Kidney (tissue), 14 donors: ENCODE data around the gene NUB1. TPM values are rescaled to one million over a fixed set of nuclear protein-coding genes. Genes with fewer than 3 reads are reported as not detected.

ENCODE experiments used
- DNase-seq, 5 donors: peaks; one replicate each; pipeline ENCODE4 v3.0.0-alpha.2; 2013 to 2020
- FAIRE-seq: peaks from 2 replicates; lab custom pipeline; 2012; peaks lifted over from hg19 to GRCh38; lab: Jason Lieb, UNC
- H3K27ac ChIP-seq, 2 donors: one replicate each; pipeline ENCODE4 v1.7.0; 2013; ENCODE audit warnings: low read depth in 2 of 2, low read length in 2 of 2, inconsistent platforms in 1 of 2
- H3K27me3 ChIP-seq: one replicate; pipeline ENCODE4 v1.7.1; 2013; ENCODE audit warnings: low read length, inconsistent platforms; ENCODE audit not compliant: control insufficient read depth, insufficient read depth
- H3K36me3 ChIP-seq, 3 donors: one replicate each; pipeline versions ENCODE4 v1.7.0 to v1.7.1; 2013; ENCODE audit warnings: low read length in 3 of 3, control low read depth in 1 of 3, inconsistent platforms in 1 of 3; ENCODE audit not compliant: insufficient read depth in 3 of 3, control insufficient read depth in 2 of 3
- H3K4me1 ChIP-seq, 3 donors: one replicate each; pipeline versions ENCODE4 v1.7.0 to v1.7.1; 2013; ENCODE audit warnings: low read length in 3 of 3, inconsistent platforms in 1 of 3, low read depth in 1 of 3; ENCODE audit not compliant: control insufficient read depth in 2 of 3, insufficient read depth in 2 of 3
- H3K4me3 ChIP-seq, 3 donors: one replicate each; pipeline versions ENCODE4 v1.7.0 to v1.8.1; 2013; ENCODE audit warnings: low read length in 3 of 3, control low read depth in 1 of 3, inconsistent platforms in 1 of 3
- H3K9ac ChIP-seq, 3 donors: one replicate each; pipeline versions ENCODE4 v1.7.0 to v1.7.1; 2013; ENCODE audit warnings: low read length in 3 of 3, control low read depth in 1 of 3, inconsistent platforms in 1 of 3
- H3K9me3 ChIP-seq, 3 donors: one replicate each; pipeline versions ENCODE4 v1.7.0 to v1.7.1; 2013; ENCODE audit warnings: low read length in 3 of 3, control low read depth in 1 of 3, inconsistent platforms in 1 of 3; ENCODE audit not compliant: control insufficient read depth in 2 of 3, insufficient read depth in 1 of 3
- intact Hi-C: fragments of 100-400 bp; cut with DNase I; formaldehyde crosslinking; loops from one replicate; pipeline ENCODE4 v1.11.1; 2022
- polyA plus RNA-seq: library from polyadenylated mRNA; stranded (reverse); fragments of 350-450 nt; fragmentation: Illumina TruSeq; extraction: RNeasy Lipid Tissue Mini Kit (QIAGEN cat#74804); gene quantifications from one replicate; pipeline ENCODE4 v1.2.3, GENCODE V29; 2014; ENCODE audit warnings: low read depth, low replicate concordance; ENCODE audit not compliant: insufficient read depth
- total RNA-seq: library from RNA; stranded (reverse); fragmentation: NEBNext Ultra II Directional; extraction: Animal tissue kit (Norgen Biotek cat#: 25700); gene quantifications from one replicate; pipeline ENCODE4 v1.2.1, GENCODE V29; 2021
- TF ChIP-seq, protein P1 (sequence below): IDR thresholded peaks from 3 replicates; pipeline ENCODE4 v1.5.1; 2012; ENCODE audit warnings: mild to moderate bottlenecking, moderate library complexity, borderline replicate concordance; ENCODE audit not compliant: insufficient read depth; ENCODE audit errors: extremely low read depth
- donor health status: control.
- donor health status: control.
- donor health status: control.
- donor health status: control.
- donor health status: control.
- donor health status: DM: yes; HTN: yes; CAD: no.
- donor health status: Normal renal cell carcinoma (clear cell type).

The NUB1 gene
- total and polyA plus RNA-seq, 2 donors from 2014 or later: 32.7 to 51.8 TPM

- Histone ChIP-seq H3K4me1 (peaks cover 0 to 9% (median 0%) of the 10 kb centered on the region in 3 donors), H3K27me3 (no peaks in the 10 kb centered on the region), H3K9me3 (no peaks in the 10 kb centered on the region), H3K9ac (no peak overlapping the region), H3K27ac (no peak overlapping the region), H3K4me3 (no peak overlapping the region), H3K36me3 (no peaks in the 10 kb centered on the region)
- TF ChIP-seq, protein P1, sequence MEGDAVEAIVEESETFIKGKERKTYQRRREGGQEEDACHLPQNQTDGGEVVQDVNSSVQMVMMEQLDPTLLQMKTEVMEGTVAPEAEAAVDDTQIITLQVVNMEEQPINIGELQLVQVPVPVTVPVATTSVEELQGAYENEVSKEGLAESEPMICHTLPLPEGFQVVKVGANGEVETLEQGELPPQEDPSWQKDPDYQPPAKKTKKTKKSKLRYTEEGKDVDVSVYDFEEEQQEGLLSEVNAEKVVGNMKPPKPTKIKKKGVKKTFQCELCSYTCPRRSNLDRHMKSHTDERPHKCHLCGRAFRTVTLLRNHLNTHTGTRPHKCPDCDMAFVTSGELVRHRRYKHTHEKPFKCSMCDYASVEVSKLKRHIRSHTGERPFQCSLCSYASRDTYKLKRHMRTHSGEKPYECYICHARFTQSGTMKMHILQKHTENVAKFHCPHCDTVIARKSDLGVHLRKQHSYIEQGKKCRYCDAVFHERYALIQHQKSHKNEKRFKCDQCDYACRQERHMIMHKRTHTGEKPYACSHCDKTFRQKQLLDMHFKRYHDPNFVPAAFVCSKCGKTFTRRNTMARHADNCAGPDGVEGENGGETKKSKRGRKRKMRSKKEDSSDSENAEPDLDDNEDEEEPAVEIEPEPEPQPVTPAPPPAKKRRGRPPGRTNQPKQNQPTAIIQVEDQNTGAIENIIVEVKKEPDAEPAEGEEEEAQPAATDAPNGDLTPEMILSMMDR: no peak
- DNase-seq: peak in 1 of 5 donors; percentile 37
- no peak for FAIRE-seq
- intact Hi-C loops: no loop called here
Measured at GRCh38 chr7:151383638-151384351, 42.2 kb downstream of the NUB1 start.

DNA sequence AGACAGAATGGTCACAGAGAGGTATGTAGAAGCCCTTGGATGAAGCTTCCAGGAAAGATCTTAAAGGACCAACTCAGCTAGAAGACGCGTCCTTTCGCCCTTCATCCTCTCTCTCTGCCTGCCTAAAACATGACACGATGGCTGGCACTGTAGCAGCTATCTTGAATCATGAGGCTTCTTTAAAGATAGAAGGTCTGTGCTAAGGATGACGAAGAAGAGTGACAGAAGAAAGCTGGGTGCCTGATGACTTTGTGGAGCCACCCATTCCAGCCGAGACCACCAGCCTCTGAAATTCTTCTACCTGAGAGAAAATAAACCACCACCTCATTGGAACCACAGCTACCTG, 42.7 kb downstream of the NUB1 start:
- Histone ChIP-seq H3K9me3 (no peaks in the 10 kb centered on the region), H3K4me1 (peaks cover 0 to 9% (median 0%) of the 10 kb centered on the region in 3 donors), H3K27me3 (no peaks in the 10 kb centered on the region), H3K4me3 (no peak overlapping the region), H3K27ac (no peak overlapping the region), H3K36me3 (no peaks in the 10 kb centered on the region), H3K9ac (no peak overlapping the region)
- intact Hi-C loops: no loop called here
- no peak for FAIRE-seq
- DNase-seq: no peak
- TF ChIP-seq, protein P1: no peak

DNA sequence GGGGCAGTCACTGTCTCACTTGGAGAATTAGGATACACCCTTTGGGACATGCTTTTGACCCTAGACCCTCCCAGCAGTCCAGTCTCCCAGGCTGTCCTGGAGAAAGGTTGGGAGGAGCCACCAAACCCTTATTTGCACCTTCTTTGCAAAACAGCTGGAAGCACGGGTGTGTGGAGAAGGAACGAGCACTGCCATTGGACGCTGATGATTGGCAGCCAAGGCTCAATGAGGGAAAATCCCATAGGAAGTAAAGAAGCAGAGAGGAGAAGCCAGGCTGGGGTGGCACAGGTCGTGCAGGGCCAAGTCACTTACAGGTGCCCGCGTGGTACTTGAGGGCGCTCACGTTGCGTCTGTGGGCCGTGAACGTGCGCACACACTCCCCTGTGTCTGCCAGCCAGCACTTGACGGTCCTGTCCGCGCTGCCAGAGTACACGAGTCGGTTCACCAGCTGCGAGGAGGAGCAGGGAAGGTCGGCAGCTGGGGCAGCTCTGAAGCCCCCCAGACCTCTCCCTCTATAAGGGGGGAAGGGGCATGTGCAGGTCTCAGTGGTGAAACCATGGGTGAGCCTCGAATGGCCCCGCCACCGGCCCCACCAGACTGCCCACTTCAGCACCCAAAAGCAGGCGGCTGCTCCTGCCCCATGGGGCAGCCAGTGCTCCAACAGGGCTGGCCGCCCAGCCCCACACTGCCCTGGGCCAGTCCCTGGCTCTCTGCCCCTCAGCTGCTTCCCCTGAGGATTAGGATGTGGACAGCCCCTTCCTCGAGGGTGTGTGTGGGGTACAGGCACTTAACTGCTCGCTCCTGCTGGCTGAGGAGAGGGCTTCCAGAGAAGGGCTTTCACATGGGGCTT, 43.4 kb downstream of the NUB1 start:
- Histone ChIP-seq H3K27ac (no peak overlapping the region), H3K4me1 (peaks cover 0 to 9% (median 0%) of the 10 kb centered on the region in 3 donors), H3K27me3 (no peaks in the 10 kb centered on the region), H3K9ac (no peak overlapping the region), H3K9me3 (no peaks in the 10 kb centered on the region), H3K36me3 (no peaks in the 10 kb centered on the region), H3K4me3 (no peak overlapping the region)
- TF ChIP-seq, protein P1: no peak
- intact Hi-C loops: no loop called here
- no peak for FAIRE-seq
- DNase-seq: peak in 1 of 5 donors; percentile 56
